BLaER1 treated with 17β-estradiol and CSF1 and Interleukin-3, amounts not matched to agents 10 nM and 100 nM (cell line): ENCODE results near the gene NPPA.

Experiments
- H3K27ac ChIP-seq, 11 experiments: shearing (Covaris generic); formaldehyde crosslinking; 2 replicates each; pipeline ENCODE4 v1.8.1; 2022
- H3K27me3 ChIP-seq, 11 experiments: shearing (Covaris generic); formaldehyde crosslinking; 2 replicates each; pipeline ENCODE4 v1.8.1; 2022
- H3K36me3 ChIP-seq, 11 experiments: shearing (Covaris generic); formaldehyde crosslinking; 2 replicates each; pipeline ENCODE4 v1.8.1; 2022
- H3K4me1 ChIP-seq, 10 experiments: shearing (Covaris generic); formaldehyde crosslinking; 2 replicates each; pipeline ENCODE4 v1.8.1; 2022
- H3K4me2 ChIP-seq, 11 experiments: shearing (Covaris generic); formaldehyde crosslinking; 2 replicates each; pipeline ENCODE4 v1.8.1; 2022
- H3K4me3 ChIP-seq, 10 experiments: shearing (Covaris generic); formaldehyde crosslinking; 2 replicates each; pipeline ENCODE4 v1.8.1; 2022
- H3K9ac ChIP-seq, 11 experiments: shearing (Covaris generic); formaldehyde crosslinking; 2 replicates each; pipeline ENCODE4 v1.8.1; 2022
- H3K9me3 ChIP-seq, 11 experiments: shearing (Covaris generic); formaldehyde crosslinking; replicated peaks in 1 of 11; 2 replicates each; pipeline ENCODE4 v1.8.1; 2022
- H4K20me1 ChIP-seq, 11 experiments: shearing (Covaris generic); formaldehyde crosslinking; 2 replicates each; pipeline ENCODE4 v1.8.1; 2022
- Cebpa-rat ChIP-seq, 11 experiments: shearing (Covaris generic); IDR thresholded peaks; 2 replicates each; pipeline ENCODE4 v1.8.1; 2022

The NPPA gene

GRCh38 chr1:11878081-11878890 is 30.7 kb upstream of the NPPA start:
- H3K4me2 ChIP-seq: no peak overlapping the region
- no peaks in the 10 kb centered on the region for H3K9me3 ChIP-seq
- peaks cover 0 to 4% (median 0%) of the 10 kb centered on the region in 11 experiments; a peak in 1 of 22 replicates for H3K27me3 ChIP-seq
- no peak for TF ChIP-seq Cebpa-rat (IDR thresholded peaks at IDR 0.05)
- H3K4me1 ChIP-seq: peaks cover 0 to 12% (median 6%) of the 10 kb centered on the region in 10 experiments; a peak in 11 of 20 replicates
- H3K4me3 ChIP-seq: no peak overlapping the region
- no peak overlapping the region for H3K27ac ChIP-seq
- no peaks in the 10 kb centered on the region for H3K36me3 ChIP-seq
- peaks cover 0 to 15% (median 0%) of the 10 kb centered on the region in 11 experiments; a peak in 3 of 22 replicates for H4K20me1 ChIP-seq
- no peak overlapping the region for H3K9ac ChIP-seq

- Histone ChIP-seq H3K4me2 (no peak overlapping the region), H3K27me3 (peaks cover 0 to 4% (median 0%) of the 10 kb centered on the region in 11 experiments; a peak in 1 of 22 replicates), H3K27ac (no peak overlapping the region), H3K4me3 (no peak overlapping the region), H3K9me3 (no peaks in the 10 kb centered on the region), H4K20me1 (peaks cover 0 to 15% (median 0%) of the 10 kb centered on the region in 11 experiments; a peak in 2 of 22 replicates), H3K4me1 (peaks cover 0 to 3% (median 0%) of the 10 kb centered on the region in 10 experiments; a peak in 1 of 20 replicates), H3K36me3 (no peaks in the 10 kb centered on the region), H3K9ac (no peak overlapping the region)
- no peak for TF ChIP-seq Cebpa-rat (IDR thresholded peaks at IDR 0.05)
Observed at GRCh38 chr1:11877074-11877473, 29.5 kb upstream of the NPPA start.

- no peak overlapping the region for H3K4me3 ChIP-seq
- no peak overlapping the region for H3K27ac ChIP-seq
- no peak overlapping the region for H3K9ac ChIP-seq
- peaks cover 0 to 15% (median 0%) of the 10 kb centered on the region in 11 experiments; a peak in 2 of 22 replicates for H4K20me1 ChIP-seq
- H3K36me3 ChIP-seq: no peaks in the 10 kb centered on the region
- H3K4me1 ChIP-seq: peaks cover 0 to 4% (median 0%) of the 10 kb centered on the region in 10 experiments; a peak in 2 of 20 replicates
- H3K4me2 ChIP-seq: no peak overlapping the region
- no peak for TF ChIP-seq Cebpa-rat (IDR thresholded peaks at IDR 0.05)
- H3K9me3 ChIP-seq: no peaks in the 10 kb centered on the region
- H3K27me3 ChIP-seq: no peaks in the 10 kb centered on the region
Observed at GRCh38 chr1:11875094-11875493, 27.5 kb upstream of the NPPA start.

GRCh38 chr1:11874624-11875023 is 27.0 kb upstream of the NPPA start:
- H3K4me1 ChIP-seq: peaks cover 0 to 4% (median 0%) of the 10 kb centered on the region in 10 experiments; a peak in 2 of 20 replicates
- no peak overlapping the region for H3K4me3 ChIP-seq
- no peaks in the 10 kb centered on the region for H3K36me3 ChIP-seq
- no peaks in the 10 kb centered on the region for H3K27me3 ChIP-seq
- no peaks in the 10 kb centered on the region for H3K9me3 ChIP-seq
- no peak overlapping the region for H3K4me2 ChIP-seq
- no peak for TF ChIP-seq Cebpa-rat (IDR thresholded peaks at IDR 0.05)
- no peak overlapping the region for H3K9ac ChIP-seq
- H3K27ac ChIP-seq: no peak overlapping the region
- peaks cover 0 to 15% (median 0%) of the 10 kb centered on the region in 11 experiments; a peak in 2 of 22 replicates for H4K20me1 ChIP-seq

- no peaks in the 10 kb centered on the region for H3K36me3 ChIP-seq
- no peak overlapping the region for H3K9ac ChIP-seq
- no peak overlapping the region for H3K4me2 ChIP-seq
- H3K27ac ChIP-seq: no peak overlapping the region
- no peaks in the 10 kb centered on the region for H3K27me3 ChIP-seq
- peaks cover 0 to 15% (median 0%) of the 10 kb centered on the region in 11 experiments; a peak in 2 of 22 replicates for H4K20me1 ChIP-seq
- no peaks in the 10 kb centered on the region for H3K9me3 ChIP-seq
- H3K4me3 ChIP-seq: no peak overlapping the region
- no peak for TF ChIP-seq Cebpa-rat (IDR thresholded peaks at IDR 0.05)
- H3K4me1 ChIP-seq: peaks cover 0 to 4% (median 0%) of the 10 kb centered on the region in 10 experiments; a peak in 2 of 20 replicates
Observed at GRCh38 chr1:11874258-11874562, 26.6 kb upstream of the NPPA start.

- Histone ChIP-seq H3K27me3 (no peaks in the 10 kb centered on the region), H3K4me3 (no peak overlapping the region), H3K9me3 (no peaks in the 10 kb centered on the region), H3K27ac (no peak overlapping the region), H3K4me2 (no peak overlapping the region), H4K20me1 (peaks cover 0 to 15% (median 0%) of the 10 kb centered on the region in 11 experiments; a peak in 2 of 22 replicates), H3K36me3 (no peaks in the 10 kb centered on the region), H3K4me1 (peaks cover 0 to 4% (median 0%) of the 10 kb centered on the region in 10 experiments; a peak in 2 of 20 replicates), H3K9ac (no peak overlapping the region)
- no peak for TF ChIP-seq Cebpa-rat (IDR thresholded peaks at IDR 0.05)
Observed at GRCh38 chr1:11873395-11874257, 26.0 kb upstream of the NPPA start.

- Histone ChIP-seq H3K4me2 (no peak overlapping the region), H3K27ac (no peak overlapping the region), H3K4me1 (peaks cover 0 to 4% (median 0%) of the 10 kb centered on the region in 10 experiments; a peak in 2 of 20 replicates), H3K36me3 (no peaks in the 10 kb centered on the region), H3K9ac (no peak overlapping the region), H3K27me3 (no peaks in the 10 kb centered on the region), H4K20me1 (peaks cover 0 to 6% (median 0%) of the 10 kb centered on the region in 11 experiments; a peak in 2 of 22 replicates), H3K4me3 (no peak overlapping the region), H3K9me3 (no peaks in the 10 kb centered on the region)
- no peak for TF ChIP-seq Cebpa-rat (IDR thresholded peaks at IDR 0.05)
Observed at GRCh38 chr1:11872545-11872944, 25.0 kb upstream of the NPPA start.

GRCh38 chr1:11869650-11870207 is 22.1 kb upstream of the NPPA start:
- TF ChIP-seq Cebpa-rat (IDR thresholded peaks at IDR 0.05): no peak
- no peak overlapping the region for H3K4me3 ChIP-seq
- no peak overlapping the region for H3K4me2 ChIP-seq
- H3K4me1 ChIP-seq: peaks cover 0 to 4% (median 0%) of the 10 kb centered on the region in 10 experiments; a peak in 2 of 20 replicates
- no peaks in the 10 kb centered on the region for H3K36me3 ChIP-seq
- H3K9me3 ChIP-seq: no peaks in the 10 kb centered on the region
- no peaks in the 10 kb centered on the region for H3K27me3 ChIP-seq
- no peak overlapping the region for H3K9ac ChIP-seq
- H4K20me1 ChIP-seq: no peaks in the 10 kb centered on the region; a peak in 1 of 22 replicates
- H3K27ac ChIP-seq: no peak overlapping the region

GRCh38 chr1:11869104-11869503 is 21.5 kb upstream of the NPPA start:
- Histone ChIP-seq H3K9me3 (no peaks in the 10 kb centered on the region), H3K36me3 (no peaks in the 10 kb centered on the region), H3K4me1 (peaks cover 0 to 4% (median 0%) of the 10 kb centered on the region in 10 experiments; a peak in 2 of 20 replicates), H3K9ac (no peak overlapping the region), H3K27ac (no peak overlapping the region), H3K4me3 (no peak overlapping the region), H3K4me2 (no peak overlapping the region), H3K27me3 (no peaks in the 10 kb centered on the region), H4K20me1 (no peaks in the 10 kb centered on the region)
- TF ChIP-seq Cebpa-rat (IDR thresholded peaks at IDR 0.05): no peak
